CD4-positive, alpha-beta T cell treated with Interferon alpha-2 for 1 hour (primary cell): ENCODE data around the gene HPGDS.
A peak's percentile ranks its signal among the peaks of the same experiment; 100 is the strongest.
"Not testable (repeated sequence)": the region's sequence is repeated elsewhere in the genome, so short reads cannot be mapped to it uniquely, and the experiment has no call there.

Experiments used
- DNase-seq, 2 donors: peaks; one replicate each; pipeline ENCODE4 v3.0.0-alpha.2; 2020 to 2022

Gene HPGDS

DNA sequence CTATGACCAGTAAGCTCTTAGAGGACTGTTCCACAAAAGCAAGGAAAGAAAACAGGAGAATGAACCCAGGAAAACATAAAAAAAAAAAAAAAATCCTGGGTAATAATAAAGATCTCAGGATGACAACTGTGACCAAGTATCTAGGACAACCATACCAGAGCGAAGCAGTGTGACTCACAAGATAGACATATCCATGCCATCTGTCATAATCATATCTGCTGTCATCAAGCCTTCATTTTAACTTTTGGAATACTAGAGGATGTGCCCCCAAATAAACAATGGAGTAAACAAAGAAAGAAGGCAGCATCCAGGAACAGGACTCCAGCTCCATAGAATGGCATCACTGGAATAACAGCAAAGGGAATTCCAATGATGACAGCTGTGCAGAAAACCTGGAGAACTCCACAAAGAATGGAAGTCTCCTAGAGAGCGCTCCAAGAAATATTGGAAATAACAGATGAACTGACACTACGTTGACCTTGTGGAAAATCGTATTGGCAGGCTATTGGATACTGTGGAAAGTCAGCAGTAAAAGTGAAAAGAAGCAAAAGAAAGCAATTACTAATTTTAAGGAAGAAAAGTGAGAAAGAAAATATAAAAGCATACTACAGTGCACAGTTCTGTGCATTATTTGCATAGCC lies 35.3 kb downstream of the HPGDS start:
- no peak for DNase-seq

DNA sequence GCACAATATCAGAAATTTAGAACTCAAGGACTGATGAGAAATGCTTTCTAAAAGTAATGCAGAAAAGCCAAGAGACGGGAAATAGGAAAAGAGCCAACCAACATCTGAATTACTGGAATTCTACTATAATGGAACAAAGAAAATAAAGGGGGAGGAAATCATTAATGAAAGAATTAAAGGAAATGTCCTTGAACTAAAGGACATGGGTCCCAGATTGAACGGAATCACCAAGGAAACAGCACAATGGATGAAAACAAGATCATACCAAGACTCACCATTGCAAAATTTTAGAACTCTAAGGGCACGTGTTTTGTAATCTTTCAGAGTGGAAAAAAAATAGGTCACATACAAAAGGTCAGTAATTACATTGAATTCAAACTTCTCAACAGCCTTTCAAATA lies 35.9 kb downstream of the HPGDS start:
- no peak for DNase-seq

DNA sequence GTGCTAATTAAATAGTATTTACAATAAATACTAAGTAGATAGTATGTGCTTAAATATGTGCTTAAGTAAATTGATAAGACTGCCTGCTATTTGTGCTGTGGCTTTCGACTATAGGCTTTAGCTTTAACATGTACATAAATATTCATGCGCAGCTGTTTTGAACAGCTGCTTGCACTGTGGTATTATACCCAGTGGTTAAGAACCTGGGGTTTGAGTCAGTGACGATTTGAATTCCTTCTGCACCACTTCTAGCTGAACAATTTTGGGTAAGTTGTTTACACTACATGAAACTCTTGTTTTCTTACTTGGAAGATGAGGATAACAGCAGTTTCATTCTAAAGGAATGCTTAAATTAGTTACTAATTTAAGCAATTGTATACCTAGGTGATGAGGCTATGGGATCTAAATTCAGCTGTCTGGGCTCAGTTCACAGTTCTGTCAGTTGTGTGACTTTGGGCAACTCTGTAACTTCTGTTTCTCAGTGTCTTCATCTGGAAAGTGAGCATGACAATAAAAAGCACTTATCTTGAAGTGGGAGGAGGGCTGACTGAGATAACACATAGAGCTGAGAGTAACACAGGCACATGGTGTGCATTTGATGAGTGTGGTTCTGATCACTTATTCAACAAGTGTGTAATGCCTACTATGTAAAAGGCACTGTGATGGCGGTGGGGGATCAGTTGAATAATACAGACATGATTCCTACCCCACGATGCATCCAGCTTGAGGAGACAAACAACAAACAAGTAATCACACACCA lies 37.0 kb downstream of the HPGDS start:
- DNase-seq: no peak

DNA sequence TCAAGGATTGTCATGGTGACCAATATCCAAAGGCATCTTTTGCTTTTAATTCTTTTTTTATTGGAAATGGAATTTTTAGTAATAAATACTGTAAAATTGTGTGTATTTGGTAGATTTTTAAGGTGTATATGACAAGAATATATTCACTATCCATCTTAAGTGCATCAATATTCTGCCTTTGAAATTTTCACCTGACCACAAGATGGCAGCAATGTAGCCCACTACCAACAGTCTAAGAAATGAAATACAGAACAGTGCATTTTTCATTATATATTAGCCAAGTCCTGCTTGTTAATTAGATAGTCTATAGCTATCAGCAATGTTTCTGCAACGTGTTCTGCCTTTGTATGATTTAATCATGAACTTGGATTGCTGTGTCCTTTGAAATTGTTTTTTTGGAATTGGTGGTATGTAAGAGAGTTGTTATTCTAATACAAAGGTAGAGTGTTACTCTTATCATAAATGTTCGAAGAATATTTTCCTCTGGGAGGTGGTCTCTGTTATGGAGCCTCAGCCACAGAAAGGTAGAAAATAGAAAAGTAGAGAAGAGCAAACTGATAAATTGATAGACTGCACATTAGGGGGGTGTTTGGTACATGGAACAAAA lies 38.2 kb downstream of the HPGDS start:
- DNase-seq: peak in 1 of 2 donors; percentile 32

DNA sequence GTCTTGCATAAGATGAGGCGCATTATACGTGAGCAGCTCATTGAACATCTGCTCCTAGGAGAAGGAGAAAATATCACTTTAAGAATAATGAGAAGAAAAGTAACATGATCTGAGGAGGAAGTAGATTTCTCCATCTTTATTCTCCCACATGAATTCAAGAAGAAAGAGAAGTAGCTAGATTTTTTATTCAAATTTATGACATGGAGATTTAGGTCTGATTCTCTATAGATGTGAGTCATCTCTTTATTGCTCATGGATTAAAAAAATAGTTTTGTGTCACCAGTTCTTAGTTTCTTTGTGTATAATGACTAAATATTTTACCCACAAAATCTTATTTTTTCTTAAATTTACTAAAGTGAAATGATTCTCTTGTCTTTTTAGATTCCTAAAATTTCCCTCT lies 40.4 kb downstream of the HPGDS start:
- DNase-seq: no peak

DNA sequence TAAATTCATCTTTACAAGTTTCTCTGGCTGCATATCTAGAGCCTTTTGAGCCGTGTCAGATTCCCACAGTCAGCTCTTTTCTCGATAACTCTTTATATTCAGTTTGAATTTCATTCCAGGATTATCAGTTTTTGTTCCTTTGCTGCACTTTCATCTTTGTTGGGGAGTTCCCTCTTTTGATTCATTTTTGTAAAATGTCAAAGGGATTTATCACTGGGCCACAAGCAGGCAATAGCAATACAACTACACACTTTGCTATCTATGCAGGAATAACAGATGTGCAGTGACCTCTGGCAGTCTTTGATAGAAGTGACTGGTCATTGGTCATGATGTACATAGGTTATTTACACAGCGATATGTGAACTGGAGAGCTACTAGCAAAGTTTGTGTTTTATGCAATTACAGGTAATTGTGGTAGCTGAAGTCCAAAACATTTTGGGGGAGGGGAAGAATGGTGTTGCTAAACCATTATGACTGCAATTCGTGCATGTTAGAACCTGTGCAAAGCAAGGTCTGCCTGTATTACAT lies 43.8 kb downstream of the HPGDS start:
- no peak for DNase-seq

DNA sequence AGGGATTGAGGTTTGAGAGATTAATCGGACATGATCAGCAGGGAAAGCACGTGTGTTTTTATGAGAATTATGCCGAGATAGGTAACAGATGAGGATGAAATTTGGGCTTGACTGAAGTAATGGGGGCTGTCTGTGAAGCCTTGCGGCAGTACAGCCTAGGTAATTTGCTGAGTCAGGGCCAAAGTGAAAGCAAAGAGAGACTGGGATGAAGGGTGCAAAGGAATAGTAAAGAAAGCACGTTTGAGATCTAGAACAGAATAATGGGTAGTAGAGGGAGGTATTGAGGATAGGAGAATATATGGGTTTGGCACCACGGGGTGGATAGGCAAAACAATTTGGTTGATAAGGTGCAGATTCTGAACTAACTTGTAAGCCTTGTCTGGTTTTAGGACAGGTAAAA lies 47.2 kb downstream of the HPGDS start:
- DNase-seq: not testable (repeated sequence)

DNA sequence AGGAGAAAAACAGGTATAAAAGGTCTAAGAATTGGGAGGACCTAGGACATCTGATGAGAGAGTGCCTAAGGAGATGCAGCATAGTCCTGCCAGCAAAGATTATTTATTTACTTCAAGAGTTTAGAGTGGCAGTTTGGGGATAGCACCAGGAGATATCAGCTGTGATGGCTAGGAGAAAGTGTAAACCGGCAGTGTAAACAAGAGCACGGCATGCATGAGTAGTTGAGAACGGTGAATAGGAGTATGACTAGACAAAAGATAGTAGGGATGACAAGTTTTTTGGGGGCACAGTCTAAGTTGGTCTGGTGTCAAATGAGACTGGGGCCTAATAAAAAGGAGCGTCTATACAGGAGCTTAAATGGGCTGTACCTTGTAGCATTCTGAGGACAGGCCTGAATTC lies 48.7 kb downstream of the HPGDS start:
- not testable (repeated sequence) for DNase-seq

DNA sequence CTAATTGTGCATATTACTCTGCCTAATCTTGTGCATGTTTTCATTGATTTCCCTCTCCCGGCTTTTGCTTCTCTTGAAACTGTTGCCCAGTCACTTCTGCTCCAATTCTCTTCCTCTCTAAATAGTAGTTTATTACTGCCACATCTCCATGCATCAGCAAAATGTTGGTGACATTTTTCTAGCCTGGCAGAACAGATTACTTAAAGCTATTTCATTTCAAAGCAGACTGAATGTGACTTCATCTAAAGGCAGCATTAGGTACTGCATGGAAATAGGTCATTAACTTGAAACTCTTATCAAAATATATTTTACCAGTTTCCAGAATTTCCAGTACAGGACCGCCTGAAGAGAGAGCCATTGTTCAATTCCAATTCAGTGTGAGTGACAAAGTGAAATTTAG lies 52.4 kb downstream of the HPGDS start:
- no peak for DNase-seq

DNA sequence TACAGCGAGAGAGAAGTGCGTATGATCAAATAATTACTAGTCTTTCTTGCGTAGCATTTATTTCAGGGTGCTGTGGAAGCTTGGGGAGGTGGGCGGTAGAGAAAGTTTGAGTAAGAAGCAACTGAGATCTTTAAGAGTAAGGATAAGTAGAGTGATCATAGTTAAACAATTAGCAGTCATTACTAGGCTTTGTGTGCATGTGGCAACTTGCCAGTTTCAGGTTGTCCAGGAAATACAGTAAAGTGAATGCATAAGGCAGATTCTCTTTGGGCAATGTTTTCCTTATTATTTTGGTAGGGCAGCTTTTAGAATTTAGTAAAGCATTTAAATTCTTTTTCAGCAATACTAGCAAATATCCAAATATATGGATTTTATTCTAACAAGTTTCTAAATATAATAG lies 57.0 kb downstream of the HPGDS start:
- DNase-seq: no peak

DNA sequence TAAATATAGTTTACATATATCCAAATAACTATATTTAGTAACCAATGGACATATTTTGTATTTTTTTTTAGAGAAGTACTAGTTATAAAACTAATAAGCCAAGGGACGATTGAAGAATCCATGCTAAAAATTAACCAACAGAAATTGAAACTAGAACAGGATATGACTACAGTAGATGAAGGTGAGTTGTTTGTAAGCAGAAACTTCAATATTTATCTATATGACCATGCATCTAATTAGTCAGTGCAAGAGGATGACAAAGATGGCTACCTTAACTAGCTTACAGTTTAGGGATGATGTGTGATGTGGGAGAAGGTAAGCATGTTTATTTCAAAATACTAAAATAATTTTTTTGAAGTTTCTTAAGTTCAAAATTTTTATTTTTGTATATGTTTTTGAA lies 57.7 kb downstream of the HPGDS start:
- DNase-seq: no peak

DNA sequence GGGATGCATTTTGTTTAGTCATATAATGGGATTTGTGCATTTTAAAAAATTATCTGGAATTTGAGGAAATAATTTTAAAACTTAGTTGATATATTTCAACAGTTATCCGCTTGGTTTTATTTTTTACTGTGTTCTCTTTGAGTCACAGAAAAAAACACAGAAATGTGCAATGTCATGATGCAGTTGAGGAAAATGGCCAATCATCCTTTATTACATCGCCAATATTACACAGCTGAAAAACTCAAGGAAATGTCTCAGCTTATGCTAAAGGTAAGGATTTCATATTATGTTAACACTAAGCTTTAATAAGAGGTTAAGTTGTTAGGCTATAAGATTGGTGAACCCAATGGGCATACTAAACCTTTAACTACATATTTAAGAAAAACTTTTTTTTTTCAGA lies 63.9 kb downstream of the HPGDS start:
- no peak for DNase-seq

DNA sequence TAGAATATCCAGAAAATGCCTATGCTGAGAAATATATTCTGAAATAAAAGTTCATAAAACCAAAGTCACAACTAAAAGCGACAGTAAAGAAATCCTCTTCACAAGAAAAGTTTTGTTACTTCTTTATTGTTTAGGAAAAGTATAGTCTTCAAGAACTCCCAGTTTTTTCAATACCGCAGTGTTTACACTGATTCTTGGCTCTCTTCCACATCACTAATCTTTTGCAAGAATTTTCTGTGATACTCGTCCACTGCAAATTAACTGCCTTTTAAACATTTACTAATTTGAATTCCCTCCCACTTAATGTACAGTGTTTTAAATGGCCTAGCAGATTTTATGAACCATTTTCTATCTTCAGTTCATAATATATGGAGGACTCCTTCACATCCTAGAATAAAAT lies 65.1 kb downstream of the HPGDS start:
- no peak for DNase-seq

DNA sequence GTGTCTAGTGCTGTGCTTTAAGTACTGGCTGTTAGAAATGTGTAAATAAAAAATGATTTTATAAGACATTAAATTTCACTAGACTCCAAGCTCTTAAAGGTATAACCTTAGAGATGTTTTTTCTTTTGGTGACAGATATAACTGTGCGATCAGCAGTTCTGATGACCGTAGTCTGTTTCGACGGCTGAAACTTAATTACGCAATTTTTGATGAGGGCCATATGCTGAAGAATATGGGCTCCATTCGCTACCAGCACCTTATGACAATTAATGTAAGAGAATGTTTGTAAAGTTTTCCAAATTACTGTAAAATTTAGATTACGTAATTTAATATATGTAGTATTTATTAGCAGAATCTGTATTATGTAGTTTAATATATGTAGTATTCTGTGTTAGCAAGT lies 66.4 kb downstream of the HPGDS start:
- DNase-seq: no peak

DNA sequence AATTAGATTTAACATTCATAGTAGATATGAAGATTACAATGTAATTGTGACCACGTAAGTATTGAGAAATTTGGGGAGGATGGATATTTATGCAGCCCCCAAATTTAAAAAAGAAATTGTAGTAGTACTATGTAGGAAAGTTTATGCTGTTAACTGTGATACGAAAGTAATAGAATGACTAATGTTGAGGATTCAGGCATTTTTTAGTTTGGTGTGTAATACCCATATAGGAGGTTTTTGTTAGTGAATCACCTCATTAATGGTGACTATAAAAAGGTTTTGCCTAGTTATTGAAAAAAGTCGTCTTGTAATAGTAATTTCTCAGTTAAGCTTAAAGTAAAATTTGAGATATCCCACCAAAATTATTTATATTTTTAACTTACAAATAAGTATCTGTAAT lies 67.7 kb downstream of the HPGDS start:
- DNase-seq: no peak

DNA sequence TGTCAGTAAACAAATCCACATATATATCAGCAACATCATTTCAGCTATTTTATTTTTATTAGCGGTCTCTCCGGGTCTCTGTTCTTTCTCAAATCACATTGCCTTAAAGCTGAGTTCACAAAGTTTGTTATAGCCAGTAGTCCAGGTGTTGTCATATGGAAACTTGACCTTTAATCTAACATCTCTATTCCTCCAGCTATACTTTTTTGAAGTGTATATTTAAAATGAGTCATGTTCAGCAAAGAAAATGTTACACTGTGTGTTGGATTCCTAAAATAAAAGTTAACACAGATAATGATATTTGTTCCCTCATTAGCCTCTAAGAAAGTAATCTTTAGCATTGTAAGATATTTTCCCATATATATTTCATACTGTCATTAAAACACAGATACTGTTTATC lies 71.4 kb downstream of the HPGDS start:
- no peak for DNase-seq

DNA sequence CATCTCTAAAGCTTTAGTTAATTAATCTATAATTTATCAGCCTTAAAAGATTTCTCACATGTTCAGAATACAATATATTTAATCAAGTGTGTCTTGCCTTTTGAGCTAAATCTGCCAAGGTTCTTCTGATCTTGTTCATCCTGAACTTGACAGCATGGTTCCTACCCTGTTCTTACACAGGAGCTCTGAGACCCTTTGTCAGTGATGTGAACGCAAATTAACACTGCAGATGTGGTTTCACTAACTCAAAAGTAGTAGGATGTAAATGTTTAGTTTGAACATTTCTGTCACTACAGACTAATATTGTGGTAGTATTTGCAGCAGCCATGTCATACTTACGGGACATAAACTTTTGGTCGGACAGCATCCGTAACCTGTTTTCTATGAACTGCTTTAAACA lies 75.6 kb downstream of the HPGDS start:
- DNase-seq: no peak

DNA sequence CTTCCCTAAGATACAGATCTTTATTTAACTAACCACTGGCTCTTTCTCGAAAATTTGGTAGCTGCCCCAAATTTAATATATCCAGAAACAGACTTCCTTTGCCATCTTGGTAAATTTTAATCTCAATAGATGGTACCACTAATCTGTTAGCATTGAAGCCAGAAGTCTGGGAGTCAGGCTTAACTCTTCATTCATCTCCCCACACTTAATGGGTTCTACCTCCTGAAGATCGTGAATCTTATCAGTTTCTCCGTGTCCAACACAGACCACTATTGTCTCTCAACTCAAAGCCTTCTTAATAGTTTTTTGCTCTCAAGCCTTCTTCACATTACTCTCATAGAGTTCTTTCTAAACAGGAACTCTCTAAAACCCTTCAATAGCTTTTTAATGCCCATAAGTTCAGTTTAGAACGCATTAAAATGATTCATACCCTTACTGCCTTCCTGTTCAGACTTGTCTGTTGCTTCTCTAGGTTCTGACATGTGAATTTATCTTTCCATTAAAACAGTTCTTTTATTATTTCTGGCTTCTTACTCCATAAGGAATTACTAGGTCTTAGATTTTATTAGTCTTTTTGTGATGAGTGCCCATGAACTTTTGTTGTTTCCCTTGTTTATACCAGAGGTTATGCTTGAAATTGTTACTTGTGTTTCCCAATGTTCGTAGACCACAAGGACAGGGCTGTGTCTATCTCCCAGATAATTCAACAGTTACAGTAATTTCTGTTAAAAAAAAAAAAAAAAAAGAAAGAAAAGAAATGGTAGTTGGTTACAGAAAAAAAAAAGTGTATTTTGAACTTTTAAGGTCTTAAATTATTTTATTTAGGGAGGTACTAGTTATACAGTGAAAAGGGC lies 80.2 kb downstream of the HPGDS start:
- no peak for DNase-seq

DNA sequence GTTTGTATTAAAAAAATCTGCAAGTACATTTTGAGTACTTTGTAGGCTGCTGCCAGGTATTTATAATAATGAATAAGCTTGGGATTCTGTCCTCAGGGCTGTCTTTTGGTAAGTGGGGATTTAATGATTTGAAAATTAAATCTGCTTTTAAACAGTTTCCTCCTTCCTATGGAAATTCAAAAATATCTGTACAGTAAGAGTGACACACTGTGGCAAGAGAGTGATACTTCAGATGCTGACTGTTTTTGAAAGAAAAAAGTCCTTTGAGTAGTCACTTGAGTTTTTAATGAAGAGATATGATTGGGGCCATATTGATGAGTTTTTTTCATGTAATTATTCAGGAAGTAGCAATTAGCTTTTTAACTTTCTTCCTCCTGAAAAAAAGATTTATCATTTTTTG lies 85.8 kb downstream of the HPGDS start:
- no peak for DNase-seq

DNA sequence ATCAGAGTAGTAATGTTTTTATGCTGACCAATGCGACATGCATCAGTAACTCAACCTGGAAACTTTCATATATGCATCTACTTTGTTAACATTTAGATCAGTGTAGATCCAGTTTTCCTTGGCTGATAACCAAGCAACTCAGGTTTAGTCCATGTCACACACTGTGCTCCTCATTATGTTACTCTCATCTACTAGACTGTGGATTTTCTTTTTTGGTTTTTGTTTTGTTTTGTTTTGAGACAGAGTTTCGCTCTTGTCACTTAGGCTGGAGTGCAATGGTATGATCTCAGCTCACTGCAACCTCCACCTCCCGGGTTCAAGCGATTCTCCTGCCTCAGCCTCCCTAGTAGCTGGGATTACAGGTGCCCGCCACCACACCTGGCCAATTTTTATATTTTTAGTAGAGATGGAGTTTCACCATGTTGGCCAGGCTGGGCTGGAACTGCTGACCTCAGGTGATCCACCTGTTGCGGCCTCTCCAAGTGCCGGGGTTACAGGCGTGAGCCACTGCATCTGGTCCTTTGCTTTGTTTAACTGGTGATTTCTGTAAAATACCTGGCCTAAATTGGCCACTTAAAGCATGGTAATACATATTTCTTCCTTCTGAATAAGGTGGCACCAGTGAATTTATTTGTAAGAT lies 86.4 kb downstream of the HPGDS start:
- no peak for DNase-seq

DNA sequence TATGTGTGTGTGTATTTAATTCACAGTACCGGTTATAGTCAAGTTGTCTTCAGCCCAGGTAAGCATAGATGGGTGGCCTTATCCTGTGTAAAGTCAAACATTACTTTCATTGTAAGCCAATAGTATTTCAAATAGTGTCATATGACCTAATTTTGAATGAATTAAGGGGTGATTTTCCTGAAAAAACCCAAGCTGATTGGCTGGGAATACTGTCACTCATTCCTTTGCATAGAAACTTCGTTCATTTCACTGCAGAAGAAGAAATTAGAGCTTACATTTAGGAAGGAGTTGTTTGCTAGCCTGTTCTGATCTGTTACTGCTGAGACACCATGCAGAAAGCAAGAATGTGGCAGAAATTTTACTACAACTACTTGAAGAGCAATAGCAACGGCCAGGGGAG lies 89.6 kb downstream of the HPGDS start:
- no peak for DNase-seq

DNA sequence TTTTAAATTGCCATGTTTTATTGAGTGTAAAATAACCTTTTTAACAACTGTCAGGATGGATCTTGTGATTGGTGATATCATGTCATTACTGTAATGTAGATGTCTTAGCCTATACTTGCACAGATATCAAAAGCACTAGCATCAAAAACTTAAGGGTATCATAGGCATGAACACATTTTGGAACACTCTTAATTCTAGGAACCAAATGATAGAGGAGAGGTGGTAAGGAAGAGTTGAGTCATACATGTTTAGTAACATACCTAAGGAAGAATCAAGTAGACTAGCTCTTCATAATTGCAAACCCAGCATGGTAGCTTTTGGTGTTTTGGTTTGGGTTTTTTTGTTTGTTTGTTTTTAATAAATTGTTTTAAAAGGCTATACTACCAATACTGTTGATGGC lies 91.5 kb downstream of the HPGDS start:
- no peak for DNase-seq
